Stimulated activated CD8-positive, alpha-beta memory T cell treated with anti-CD3 and anti-CD28 coated beads, Interleukin-4, amount 100 ng/mL, for 24 hours (primary cell): ENCODE results near the gene CCDC127.

Experiments used
- DNase-seq: peaks from one replicate; pipeline ENCODE4 v3.0.0-alpha.2; 2020; ENCODE audit warnings: low read depth

CCDC127 gene

DNA sequence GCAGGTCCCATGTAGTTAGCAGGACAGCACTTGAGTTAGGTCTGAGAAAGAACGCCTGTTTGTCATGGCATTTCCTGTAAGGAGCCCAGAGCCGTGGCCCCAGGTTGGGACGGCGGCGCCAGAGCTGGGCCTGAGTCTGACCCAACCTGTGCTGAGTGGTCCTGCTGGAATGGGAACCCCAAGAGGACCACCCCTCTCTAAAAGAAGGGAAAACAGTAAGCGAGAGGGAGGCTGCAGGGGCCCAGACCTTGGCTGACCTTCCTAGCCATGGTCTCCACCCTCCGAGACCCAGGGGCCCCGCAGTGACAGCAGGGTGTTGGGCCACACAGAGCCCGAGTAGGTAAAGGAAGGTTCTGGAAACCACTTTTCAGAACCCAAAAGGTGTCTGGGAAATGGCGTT, 28.5 kb downstream of the CCDC127 start:
- DNase-seq, result no peak

DNA sequence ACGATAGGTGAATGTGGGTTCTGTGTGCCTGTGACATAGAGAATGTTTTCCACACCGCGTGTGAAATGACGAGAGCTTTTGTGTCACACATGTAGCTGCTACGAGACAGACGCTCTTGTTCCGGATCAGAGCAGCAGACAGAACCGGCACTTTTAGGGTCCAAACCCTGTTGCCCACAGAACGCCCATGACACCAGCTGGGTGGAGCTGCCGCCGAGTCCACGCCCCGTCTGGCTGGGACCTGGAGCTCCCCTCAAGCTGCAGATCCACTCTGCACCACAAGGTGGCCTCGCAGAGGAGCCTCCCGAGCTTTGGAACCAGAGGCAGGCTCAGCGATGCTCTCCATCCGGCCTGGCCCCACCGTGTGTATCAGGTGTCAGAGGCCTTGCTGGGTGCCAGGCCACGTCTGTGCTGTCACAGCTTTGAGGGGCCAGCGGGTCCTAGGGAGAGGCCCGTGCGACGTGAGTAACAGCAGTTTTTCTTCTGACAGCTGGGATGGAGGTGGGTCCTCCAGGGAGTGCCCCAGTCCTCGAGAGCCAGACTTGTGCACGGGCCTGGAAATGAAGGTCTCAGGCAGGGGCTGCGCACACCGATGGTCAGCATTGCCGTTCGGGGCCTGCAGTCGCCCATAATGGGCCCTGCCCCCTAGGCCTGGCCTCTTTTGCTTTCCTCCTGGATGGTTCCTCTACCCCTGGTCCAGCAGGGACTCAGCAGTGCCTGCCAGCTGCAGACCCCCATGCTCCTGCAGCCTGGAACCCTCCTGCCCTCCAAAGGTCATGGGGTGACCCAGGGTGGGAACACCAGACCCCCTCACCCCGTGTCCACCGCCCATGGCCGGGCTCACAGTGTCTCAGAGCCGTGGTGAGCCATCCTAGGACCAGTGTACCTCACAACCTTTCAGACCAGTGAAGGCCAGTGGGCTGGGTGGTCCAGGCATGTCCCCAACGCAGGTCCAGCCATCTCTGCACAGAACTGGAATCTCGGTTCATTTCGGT, 29.2 kb downstream of the CCDC127 start:
- DNase-seq, result peak; percentile 79

DNA sequence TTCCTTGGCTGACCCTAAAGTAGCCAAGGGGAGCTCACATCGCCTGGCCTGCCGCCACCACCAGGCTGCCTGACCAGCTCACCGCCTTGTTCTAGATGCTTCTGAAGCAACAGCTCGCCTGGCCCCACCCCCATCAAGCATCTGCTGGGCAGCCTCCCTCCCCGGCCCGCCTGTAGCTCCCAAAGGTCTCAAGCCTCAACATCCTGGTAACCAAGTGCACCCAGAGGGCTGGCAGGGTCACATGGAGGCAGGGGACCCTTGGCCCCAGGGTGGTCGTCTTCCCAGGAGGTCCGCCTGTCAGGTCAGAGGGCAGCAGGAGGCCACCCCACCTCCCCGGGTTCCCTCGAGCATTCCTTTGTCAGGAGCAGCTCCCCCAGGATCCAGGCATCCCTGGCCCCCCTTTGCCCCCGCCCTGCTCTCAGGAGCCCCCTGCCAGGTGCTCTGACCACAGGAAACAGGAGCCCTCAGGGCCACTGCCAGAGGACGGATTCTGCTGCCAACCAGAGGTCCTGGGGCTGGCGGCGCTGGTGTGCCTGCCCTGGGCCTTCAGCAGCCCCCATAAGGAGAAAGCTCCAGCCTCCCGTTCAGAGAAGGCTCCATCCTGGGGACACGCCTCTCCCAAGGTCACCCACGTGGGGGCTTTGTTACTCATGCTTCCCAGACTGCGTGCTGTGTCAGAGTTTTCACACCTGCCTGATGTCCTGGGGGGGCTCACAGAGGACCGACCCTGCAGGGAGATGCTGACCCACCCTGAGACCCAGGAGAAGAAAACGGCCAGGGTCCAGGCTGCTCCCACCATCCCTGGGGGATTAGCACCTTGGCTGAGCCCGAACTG, 30.1 kb downstream of the CCDC127 start:
- DNase-seq, result no peak

DNA sequence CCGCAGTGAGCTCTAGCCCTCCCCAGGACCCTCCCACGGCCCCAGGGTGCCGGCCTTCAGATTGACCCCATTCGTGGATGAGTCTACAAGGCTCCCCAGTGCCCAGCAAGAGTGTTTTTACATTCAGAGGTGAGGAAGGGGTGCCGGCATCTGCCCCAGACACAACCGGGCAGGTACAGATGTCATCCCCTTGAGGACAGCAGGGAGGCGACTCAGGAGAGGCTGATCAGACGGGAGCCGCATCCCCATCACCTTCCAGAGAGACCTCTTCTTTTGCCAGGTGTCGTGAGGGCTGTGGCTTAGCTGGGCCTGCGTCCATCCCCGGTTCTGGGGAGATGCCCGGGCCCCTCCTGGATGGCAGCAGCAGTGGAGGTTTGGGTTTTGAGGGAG, 30.9 kb downstream of the CCDC127 start:
- no peak for DNase-seq

GRCh38 chr5:186091-187041, 31.6 kb downstream of the CCDC127 start:
- DNase-seq, result no peak

DNA sequence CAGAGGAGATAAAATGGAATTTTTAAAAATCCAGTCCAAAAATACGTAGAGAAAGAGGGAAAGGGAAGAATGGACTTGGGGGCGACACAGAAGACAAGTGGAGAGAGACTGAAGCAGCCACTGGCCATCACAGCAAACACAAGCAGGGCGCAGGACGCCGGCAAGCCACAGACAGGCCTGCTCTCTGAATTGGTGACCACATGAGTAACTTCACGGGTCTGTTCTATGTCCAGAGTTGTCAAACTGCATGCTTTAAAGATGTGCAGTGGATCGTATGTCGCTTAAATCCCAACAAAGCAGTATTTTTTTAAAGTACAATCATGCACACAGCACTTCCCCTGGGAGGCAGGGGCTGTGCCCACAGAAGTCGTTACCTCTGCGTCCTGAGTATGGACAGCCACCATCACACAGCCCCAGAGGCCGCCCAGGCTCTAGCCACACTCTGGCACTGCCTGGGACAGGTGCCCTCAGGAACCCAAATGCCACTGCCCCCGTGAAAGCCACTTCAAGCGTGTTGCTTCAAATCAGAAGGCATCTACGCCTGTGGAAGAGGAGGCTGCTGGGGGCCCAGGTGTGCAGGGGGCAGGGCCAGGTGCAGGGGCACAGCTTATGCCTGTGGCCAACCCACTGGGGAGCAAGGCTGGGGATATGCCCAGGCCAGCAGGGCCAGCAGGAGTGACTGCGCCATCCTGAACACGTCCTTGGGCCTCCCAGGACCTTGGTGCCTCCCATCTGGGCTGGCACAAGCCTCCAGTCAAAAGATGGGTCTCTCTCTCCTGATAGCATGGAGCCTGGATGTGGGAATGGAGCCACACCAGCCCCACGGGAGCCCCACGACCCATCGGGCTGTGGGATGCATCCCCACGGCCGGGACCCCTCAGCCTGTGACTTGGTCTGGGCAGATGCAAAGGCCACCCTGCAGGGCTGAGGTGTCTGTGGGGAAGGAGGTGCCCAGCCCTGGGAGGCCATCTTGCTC, 32.6 kb downstream of the CCDC127 start:
- DNase-seq, result no peak

DNA sequence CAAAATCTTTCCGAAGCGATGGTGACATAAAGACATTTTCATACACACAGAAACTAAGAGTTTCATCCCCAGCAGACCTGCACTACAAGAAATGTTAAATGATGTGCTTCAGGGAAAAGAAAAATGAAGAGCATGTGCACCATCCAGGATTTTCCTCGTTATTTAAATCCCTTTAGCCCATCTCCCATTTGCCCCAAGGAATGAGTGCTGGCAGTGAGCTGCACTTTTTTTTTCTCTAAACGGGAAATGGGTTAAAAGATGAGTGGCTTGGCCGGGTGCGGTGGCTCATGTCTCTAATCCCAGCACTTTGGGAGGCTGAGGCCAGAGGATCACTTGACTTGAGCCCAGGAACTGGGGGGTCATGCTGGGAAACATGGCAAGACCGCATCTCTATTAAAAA, 33.5 kb downstream of the CCDC127 start:
- DNase-seq, result no peak

- no peak for DNase-seq
Measured at GRCh38 chr5:182126-182525, 35.8 kb downstream of the CCDC127 start.

DNA sequence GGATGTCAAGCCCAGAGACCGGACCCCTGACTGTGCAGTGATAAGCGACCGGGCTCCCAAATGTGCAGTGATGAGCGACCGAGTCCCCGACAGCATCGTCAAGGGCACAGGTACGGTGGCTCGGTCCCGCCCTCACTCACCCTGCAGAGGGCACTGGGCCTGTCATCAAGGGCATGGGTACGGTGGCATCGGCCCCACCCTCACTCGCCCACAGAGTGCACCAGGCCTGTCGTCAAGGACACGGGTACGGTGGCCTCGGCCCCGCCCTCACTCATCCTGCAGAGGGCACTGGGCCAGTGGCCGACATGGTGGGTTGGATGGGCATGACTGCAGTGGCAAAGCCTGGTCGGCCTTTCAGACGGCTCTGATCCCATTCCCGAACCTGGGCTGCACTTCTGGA, 36.4 kb downstream of the CCDC127 start:
- DNase-seq, result no peak

GRCh38 chr5:181160-181559, 36.8 kb downstream of the CCDC127 start:
- DNase-seq, result no peak

DNA sequence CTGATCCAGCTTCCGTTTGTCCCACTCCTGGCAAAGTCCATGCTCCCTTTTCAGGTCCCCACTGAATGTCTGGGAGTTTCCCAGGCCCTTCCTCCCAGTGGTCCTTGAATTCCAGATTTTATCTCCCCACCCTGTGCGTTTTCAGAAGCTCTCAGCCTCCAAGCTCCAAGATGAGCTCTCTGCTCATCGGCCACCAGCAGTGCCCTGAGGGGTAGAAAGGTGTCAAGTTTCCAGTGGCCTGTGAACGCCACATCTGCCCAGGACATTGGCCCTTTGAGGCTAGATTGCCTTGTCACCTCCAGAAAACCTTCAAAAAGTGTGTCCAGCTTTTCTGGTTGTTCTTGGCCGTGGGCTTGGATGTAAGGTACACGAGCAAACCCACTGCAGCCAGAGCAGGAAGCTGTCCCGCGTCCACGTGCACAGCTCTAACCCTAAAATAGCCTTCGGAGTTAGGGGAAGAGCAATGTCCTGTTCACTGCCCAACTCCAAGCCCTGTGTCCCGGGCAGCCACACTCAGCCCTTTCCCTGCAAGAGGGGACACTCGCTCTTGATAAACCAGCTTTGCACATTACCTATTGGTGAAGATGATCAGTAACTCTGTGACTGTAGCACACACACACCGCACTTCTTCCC, 37.6 kb downstream of the CCDC127 start:
- DNase-seq, result no peak

DNA sequence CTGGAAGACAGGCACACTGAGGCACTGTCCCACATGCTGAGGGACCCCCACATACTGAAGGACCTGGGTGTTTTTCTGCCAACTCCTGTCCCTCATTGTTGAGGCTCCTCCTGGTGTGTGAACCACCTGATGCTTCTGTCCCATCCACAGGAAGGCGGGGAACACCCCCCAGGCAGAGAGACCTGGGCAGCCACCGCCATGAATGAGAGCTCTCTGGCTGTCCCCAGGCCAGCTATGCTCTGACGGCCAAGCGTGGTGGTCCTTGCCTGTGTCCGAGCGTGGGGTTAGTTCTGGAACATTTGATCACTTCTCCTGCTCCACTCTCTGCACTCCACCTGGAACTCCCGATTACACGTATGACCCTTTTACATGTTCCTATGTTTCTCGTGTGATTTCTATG, 38.6 kb downstream of the CCDC127 start:
- DNase-seq, result no peak

- no peak for DNase-seq
Measured at GRCh38 chr5:178110-178509, 39.8 kb downstream of the CCDC127 start.

DNA sequence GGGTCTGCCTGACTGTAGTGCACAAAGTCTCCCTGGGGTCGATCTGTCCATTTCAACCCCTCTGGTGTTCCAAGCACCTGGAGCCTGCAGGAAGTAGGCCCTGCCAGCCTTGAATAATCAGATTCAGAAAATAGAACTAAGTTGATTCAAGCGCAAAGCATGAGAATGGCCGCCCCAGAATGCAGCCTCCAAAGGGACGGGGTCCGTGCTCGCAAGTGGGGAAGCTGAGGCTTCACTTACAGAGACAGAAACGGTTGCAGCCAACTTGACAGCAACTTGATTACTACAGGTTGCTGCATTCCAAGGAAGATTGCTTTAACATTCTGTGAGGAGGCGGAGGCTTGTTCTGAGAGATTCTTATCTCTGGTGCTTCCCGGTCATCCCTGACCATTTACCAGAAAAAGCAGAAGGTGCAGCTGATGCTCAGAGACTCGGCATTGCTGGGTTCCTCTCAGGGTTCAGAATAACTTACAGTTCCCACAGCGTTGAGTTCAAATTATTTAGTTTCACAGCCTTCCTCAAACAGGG, 41.6 kb downstream of the CCDC127 start:
- no peak for DNase-seq

GRCh38 chr5:174876-175465, 43.0 kb downstream of the CCDC127 start:
- DNase-seq, result no peak

DNA sequence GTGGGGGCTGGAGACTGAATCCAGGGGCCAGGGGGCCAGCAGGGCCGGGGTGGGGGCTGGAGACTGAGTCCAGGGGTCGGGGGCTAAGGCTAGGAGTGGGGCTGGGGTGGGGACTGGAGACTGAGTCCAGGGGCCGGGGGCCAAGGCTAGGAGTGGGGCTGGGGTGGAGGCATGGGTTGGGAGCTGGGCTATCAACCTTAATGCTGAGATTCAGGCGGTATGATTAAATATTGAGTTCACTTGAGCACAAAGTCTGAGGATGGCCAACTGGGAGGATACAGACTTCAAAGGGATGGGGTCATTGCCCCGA, 43.7 kb downstream of the CCDC127 start:
- no peak for DNase-seq

- DNase-seq, result no peak
Measured at GRCh38 chr5:173392-174290, 44.3 kb downstream of the CCDC127 start.

DNA sequence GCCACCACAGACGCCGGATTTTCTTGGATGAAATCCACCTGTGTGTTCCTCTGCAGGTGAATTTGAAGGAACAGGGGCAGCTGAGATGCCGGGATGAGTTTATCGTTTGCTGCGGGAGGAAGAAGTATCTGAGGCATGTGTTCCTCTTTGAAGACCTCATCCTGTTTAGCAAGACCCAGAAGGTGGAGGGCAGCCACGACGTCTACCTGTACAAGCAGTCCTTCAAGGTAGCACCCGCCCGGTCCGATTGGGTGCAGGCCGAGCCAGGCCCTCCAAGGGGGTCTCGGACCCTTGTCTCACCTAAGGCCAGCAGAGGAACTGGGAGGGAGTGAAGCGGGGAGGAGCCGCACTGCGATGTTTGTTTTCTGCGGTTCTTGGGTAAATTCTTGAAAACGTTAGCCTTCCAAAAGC, 45.1 kb downstream of the CCDC127 start:
- no peak for DNase-seq

GRCh38 chr5:172421-172820, 45.5 kb downstream of the CCDC127 start:
- DNase-seq, result no peak
